Neural progenitor cell (in vitro differentiated cells): ENCODE results near the gene MIPEP. TPM values are rescaled to one million over a fixed set of nuclear protein-coding genes. Genes with fewer than 3 reads are reported as not detected.

Experiments
- DNase-seq: peaks from one replicate; pipeline ENCODE4 v3.0.0-alpha.2; 2016; ENCODE audit warnings: low spot score
- H2AFZ ChIP-seq: fragments of 200-600 bp; sonication (generic); replicated peaks from 2 replicates; pipeline ENCODE4 v1.6.1; 2016; ENCODE audit warnings: antibody characterized with exemption
- H3F3A ChIP-seq: fragments of 200-600 bp; sonication (generic); 2 replicates; pipeline ENCODE4 v1.6.1; 2016; ENCODE audit warnings: antibody characterized with exemption, low read depth
- H3K27ac ChIP-seq: fragments of 200-600 bp; sonication (generic); 2 replicates; pipeline ENCODE4 v1.5.1; 2016; ENCODE audit warnings: mild to moderate bottlenecking
- H3K27me3 ChIP-seq: fragments of 200-600 bp; sonication (generic); 2 replicates; pipeline ENCODE4 v1.6.1; 2016; ENCODE audit warnings: mild to moderate bottlenecking, moderate library complexity
- H3K36me3 ChIP-seq: fragments of 200-600 bp; sonication (generic); 2 replicates; pipeline ENCODE4 v1.5.1; 2016
- H3K4me1 ChIP-seq: fragments of 200-600 bp; sonication (generic); 2 replicates; pipeline ENCODE4 v1.6.1; 2016; ENCODE audit warnings: mixed run types
- H3K4me2 ChIP-seq: fragments of 200-600 bp; sonication (generic); 2 replicates; pipeline ENCODE4 v1.6.1; 2016
- H3K4me3 ChIP-seq: fragments of 200-600 bp; sonication (generic); 2 replicates; pipeline ENCODE4 v1.5.1; 2016
- H3K79me2 ChIP-seq: fragments of 200-600 bp; sonication (generic); 2 replicates; pipeline ENCODE4 v1.6.1; 2016; ENCODE audit warnings: low read depth
- H3K9ac ChIP-seq: fragments of 200-600 bp; sonication (generic); 2 replicates; pipeline ENCODE4 v1.6.1; 2016
- H3K9me3 ChIP-seq: fragments of 200-600 bp; sonication (generic); 2 replicates; pipeline ENCODE4 v1.5.1; 2016; ENCODE audit warnings: low read depth
- H4K20me1 ChIP-seq: fragments of 200-600 bp; sonication (generic); 2 replicates; pipeline ENCODE4 v1.6.1; 2016; ENCODE audit warnings: low read depth
- H3K27ac Mint-ChIP-seq: 3 replicates; pipeline ENCODE4 v1.8.0; 2021; ENCODE audit warnings: mixed read lengths
- H3K27me3 Mint-ChIP-seq: 2 replicates; pipeline ENCODE4 v1.8.0; 2022; ENCODE audit warnings: low read depth, mild to moderate bottlenecking, inconsistent platforms, moderate library complexity, mixed read lengths; ENCODE audit not compliant: insufficient read depth
- H3K36me3 Mint-ChIP-seq: 3 replicates; pipeline ENCODE4 v1.8.0; 2021; ENCODE audit warnings: mixed read lengths
- H3K4me1 Mint-ChIP-seq: 3 replicates; pipeline ENCODE4 v1.8.0; 2021; ENCODE audit warnings: mixed read lengths
- H3K4me3 Mint-ChIP-seq: 3 replicates; pipeline ENCODE4 v1.8.0; 2021; ENCODE audit warnings: mild to moderate bottlenecking, moderate library complexity, mixed read lengths
- H3K9me3 Mint-ChIP-seq: 3 replicates; pipeline ENCODE4 v1.8.0; 2020; ENCODE audit warnings: mixed read lengths
- CTCF ChIP-seq: fragments of 200-600 bp; sonication (generic); IDR thresholded peaks from 2 replicates; pipeline ENCODE4 v1.5.1; 2017; ENCODE audit warnings: antibody characterized with exemption, mild to moderate bottlenecking
- EZH2 ChIP-seq: fragments of 200-600 bp; sonication (generic); IDR thresholded peaks from 2 replicates; pipeline ENCODE4 v1.6.1; 2017; ENCODE audit warnings: antibody characterized with exemption, mild to moderate bottlenecking, moderate library complexity
- EZH2phosphoT487 ChIP-seq: fragments of 200-600 bp; sonication (generic); IDR thresholded peaks from 2 replicates; pipeline ENCODE4 v1.6.1; 2017; ENCODE audit warnings: antibody characterized with exemption
- total RNA-seq: library from RNA; depleted of rRNA; stranded (reverse); fragments of >200 nt; gene quantifications from 2 replicates; pipeline ENCODE4 v1.2.3, GENCODE V29; 2015; ENCODE audit warnings: low replicate concordance

The MIPEP gene
- total RNA-seq, 1 donor from 2014 or later: 22.8 TPM

GRCh38 chr13:23810685-23811240 lies 78.4 kb downstream of the MIPEP start:
- Mint-ChIP-seq H3K4me3 (no peak overlapping the region), H3K9me3 (no peaks in the 10 kb centered on the region), H3K27ac (no peak overlapping the region), H3K4me1 (peaks cover 17% of the 10 kb centered on the region), H3K36me3 (peaks cover 3% of the 10 kb centered on the region), H3K27me3 (peaks cover 5% of the 10 kb centered on the region)
- no peaks in the 10 kb centered on the region for H3K9me3 ChIP-seq
- H3K4me2 ChIP-seq: no peak overlapping the region
- no peak overlapping the region for H3K9ac ChIP-seq
- H4K20me1 ChIP-seq: no peaks in the 10 kb centered on the region
- no peaks in the 10 kb centered on the region for H3K27me3 ChIP-seq
- H3F3A ChIP-seq: no peaks in the 10 kb centered on the region
- TF ChIP-seq CTCF: peak; percentile 26
- TF ChIP-seq EZH2: no peak
- no peak for DNase-seq
- no peaks in the 10 kb centered on the region for H3K36me3 ChIP-seq
- H2AFZ ChIP-seq: no peak overlapping the region
- H3K4me1 ChIP-seq: peaks cover 19% of the 10 kb centered on the region
- H3K27ac ChIP-seq: peak overlapping the region; percentile 16
- no peak overlapping the region for H3K4me3 ChIP-seq
- H3K79me2 ChIP-seq: no peaks in the 10 kb centered on the region

- peaks cover 5% of the 10 kb centered on the region for H3K27me3 Mint-ChIP-seq
- H3K4me3 Mint-ChIP-seq: no peak overlapping the region
- H3F3A ChIP-seq: no peaks in the 10 kb centered on the region
- H3K9me3 Mint-ChIP-seq: no peaks in the 10 kb centered on the region
- H3K27me3 ChIP-seq: no peaks in the 10 kb centered on the region
- no peak for TF ChIP-seq EZH2phosphoT487
- no peak for TF ChIP-seq CTCF
- TF ChIP-seq EZH2: no peak
- H3K9ac ChIP-seq: no peak overlapping the region
- H3K27ac Mint-ChIP-seq: no peak overlapping the region
- no peaks in the 10 kb centered on the region for H3K36me3 ChIP-seq
- H3K4me2 ChIP-seq: no peak overlapping the region
- no peaks in the 10 kb centered on the region for H3K9me3 ChIP-seq
- no peak overlapping the region for H2AFZ ChIP-seq
- no peaks in the 10 kb centered on the region for H4K20me1 ChIP-seq
- peaks cover 10% of the 10 kb centered on the region for H3K36me3 Mint-ChIP-seq
- peaks cover 19% of the 10 kb centered on the region for H3K4me1 ChIP-seq
- no peak overlapping the region for H3K27ac ChIP-seq
- H3K79me2 ChIP-seq: no peaks in the 10 kb centered on the region
- no peak for DNase-seq
- peaks cover 17% of the 10 kb centered on the region for H3K4me1 Mint-ChIP-seq
- H3K4me3 ChIP-seq: no peak overlapping the region
These were observed 80.4 kb downstream of the MIPEP start for GRCh38 chr13:23808803-23809202.

GRCh38 chr13:23806874-23807526 lies 82.2 kb downstream of the MIPEP start:
- no peak overlapping the region for H2AFZ ChIP-seq
- H3K9me3 ChIP-seq: no peaks in the 10 kb centered on the region
- H3K36me3 Mint-ChIP-seq: peaks cover 15% of the 10 kb centered on the region
- H3K4me3 ChIP-seq: no peak overlapping the region
- peaks cover 16% of the 10 kb centered on the region for H3K4me1 ChIP-seq
- no peaks in the 10 kb centered on the region for H3K27me3 ChIP-seq
- no peaks in the 10 kb centered on the region for H3K79me2 ChIP-seq
- no peak overlapping the region for H3K27ac ChIP-seq
- no peaks in the 10 kb centered on the region for H4K20me1 ChIP-seq
- peaks cover 16% of the 10 kb centered on the region for H3K4me1 Mint-ChIP-seq
- DNase-seq: no peak
- no peak overlapping the region for H3K27ac Mint-ChIP-seq
- H3K27me3 Mint-ChIP-seq: peaks cover 1% of the 10 kb centered on the region
- H3K36me3 ChIP-seq: no peaks in the 10 kb centered on the region
- no peaks in the 10 kb centered on the region for H3F3A ChIP-seq
- no peak overlapping the region for H3K4me2 ChIP-seq
- TF ChIP-seq EZH2phosphoT487 (no peak), CTCF (no peak), EZH2 (no peak)
- H3K4me3 Mint-ChIP-seq: no peak overlapping the region
- no peak overlapping the region for H3K9ac ChIP-seq
- no peaks in the 10 kb centered on the region for H3K9me3 Mint-ChIP-seq
